NOMO-1 (cell line): ENCODE results near the gene ELFN1.
A peak's percentile ranks its signal among the peaks of the same experiment; 100 is the strongest.
"Not testable (repeated sequence)": the region's sequence is repeated elsewhere in the genome, so short reads cannot be mapped to it uniquely, and the experiment has no call there.

Experiments
- DNase-seq, 2 experiments: peaks; one replicate each; lab custom pipeline; 2025; ENCODE audit not compliant: unreplicated experiment in 2 of 2; lab: John Stamatoyannopoulos, UW

The ELFN1 gene

DNA sequence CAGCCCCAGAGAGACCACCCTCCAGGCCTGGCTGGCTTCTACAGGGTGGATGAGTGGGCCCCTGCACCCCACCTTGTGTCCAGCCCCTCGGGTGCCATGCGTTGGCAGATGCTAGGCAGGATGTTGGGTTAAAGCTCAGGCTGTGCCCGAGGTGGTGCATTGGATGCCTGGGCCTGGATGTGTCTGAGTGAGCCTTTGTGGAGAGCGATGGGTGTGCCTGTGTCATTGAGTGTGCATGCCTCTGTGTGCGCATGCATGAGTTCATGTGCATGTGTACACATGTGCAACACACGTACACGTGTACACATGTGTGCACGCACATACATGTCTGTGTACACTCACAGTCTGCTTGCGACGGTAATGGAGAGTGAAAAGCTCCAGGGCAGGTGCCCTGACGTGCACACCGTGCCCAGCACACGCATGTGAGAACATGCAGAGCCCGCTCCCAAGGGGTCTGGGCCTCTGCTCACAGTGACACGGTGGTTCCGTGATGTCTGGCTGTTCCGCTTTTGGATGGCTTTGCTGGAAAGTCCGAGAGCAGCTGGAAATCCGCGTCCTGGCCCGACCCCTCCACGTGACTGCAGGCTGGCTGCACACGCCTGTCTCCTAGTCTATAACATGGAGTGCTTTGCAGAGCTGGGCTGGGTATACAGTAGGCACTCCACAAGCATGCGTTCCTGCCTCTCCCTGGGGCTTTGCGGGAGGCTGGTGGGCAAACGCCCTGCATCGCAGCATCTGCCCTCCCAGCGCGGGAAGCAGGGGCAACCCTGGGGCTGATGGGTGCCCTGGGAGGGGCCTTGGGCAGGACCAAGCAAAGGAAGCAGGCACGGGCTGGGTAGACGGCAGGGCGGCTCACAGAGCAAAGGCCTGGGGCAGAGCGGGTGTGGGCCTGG, 36.9 kb downstream of the ELFN1 start:
- DNase-seq = no peak

DNA sequence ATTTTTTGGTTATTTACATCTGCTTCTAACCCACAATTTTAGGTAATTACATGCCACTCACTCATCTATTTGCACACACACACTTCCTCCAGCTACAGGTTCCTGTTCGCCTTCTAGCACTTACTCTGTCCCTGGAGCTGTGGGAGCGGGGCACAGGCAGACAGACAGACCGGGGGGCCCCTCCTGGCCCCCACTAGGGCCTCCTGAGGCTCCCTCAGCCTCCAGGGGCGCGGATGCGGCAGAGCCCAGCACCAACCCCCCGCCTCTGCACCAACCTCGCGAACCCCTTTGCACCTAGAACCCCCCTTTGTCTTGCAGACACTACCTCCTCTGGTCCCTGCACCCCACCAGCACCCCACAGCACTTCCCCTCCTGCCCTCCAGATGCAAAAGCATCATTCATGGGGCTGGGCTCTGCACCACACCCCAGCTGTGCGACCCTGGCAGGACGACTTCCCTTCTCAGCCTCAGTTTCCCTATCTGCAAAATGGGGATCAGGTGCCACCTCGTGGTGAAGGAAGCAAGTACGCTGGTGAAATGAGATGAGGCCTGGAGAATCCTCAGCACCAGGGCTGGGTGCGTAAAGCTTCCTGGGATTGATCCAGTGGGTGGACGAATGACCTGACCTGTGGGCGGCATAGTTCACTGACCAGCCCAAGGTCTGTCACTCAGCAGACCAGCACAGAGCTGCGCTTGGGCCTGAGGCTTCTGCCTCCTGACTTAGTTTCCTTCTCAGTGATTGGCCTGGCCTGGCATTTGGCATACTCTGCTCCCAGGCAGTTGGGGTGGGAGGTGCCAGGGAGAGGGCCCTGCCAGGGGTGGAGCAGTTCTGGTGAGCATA, 37.9 kb downstream of the ELFN1 start:
- DNase-seq = peak; percentile 43 to 44

DNA sequence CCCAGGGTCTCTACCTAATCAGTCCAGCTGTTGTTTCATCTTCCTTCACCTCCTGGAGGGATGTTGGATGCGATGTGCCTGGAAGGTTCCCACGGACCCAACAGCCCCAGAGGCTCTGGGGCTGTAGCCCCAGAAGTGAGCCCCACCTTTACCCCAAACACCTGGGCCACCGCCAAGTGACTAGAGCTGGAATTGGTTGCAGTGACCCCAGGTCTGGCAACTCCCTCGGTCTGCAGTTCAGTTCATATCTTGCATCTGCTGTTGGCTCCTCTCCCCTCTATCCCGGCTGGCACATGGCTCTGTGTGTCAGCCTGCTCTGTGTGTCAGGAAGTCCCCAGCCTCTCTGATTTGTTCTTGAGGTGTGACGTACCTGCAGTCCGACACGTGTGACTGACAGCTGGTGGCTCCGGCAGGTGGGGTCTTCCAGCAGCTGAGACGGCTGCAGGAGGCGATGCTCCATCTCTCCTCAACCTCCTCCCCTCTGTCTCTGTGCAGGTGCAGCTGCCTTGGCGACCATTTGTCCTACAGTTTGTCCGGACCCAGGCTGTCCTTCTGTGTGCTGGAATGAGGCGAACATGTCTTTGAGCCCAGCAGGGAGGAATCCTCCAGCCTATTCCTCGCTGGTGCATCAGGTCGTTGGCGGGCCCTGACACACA, 38.6 kb downstream of the ELFN1 start:
- no peak for DNase-seq

DNA sequence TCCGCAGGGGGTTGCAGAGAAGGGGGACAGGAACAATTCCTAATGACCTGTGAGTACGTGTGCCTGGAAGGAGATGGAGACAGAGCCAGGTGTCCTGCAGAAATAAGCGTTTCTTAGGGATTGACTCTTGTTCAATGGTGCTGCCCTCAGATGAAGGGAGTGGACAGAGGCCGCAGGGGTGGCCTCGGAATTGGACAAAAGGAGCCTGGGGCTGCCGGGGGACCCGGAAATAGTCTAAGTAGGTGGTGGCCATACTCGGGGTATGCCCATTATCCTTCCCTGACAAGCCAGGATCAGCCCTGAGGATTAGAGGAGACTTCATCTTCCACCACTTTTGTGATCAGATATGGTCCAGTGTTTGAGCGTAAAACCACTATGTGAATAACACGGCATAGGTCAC, 39.2 kb downstream of the ELFN1 start:
- no peak for DNase-seq

DNA sequence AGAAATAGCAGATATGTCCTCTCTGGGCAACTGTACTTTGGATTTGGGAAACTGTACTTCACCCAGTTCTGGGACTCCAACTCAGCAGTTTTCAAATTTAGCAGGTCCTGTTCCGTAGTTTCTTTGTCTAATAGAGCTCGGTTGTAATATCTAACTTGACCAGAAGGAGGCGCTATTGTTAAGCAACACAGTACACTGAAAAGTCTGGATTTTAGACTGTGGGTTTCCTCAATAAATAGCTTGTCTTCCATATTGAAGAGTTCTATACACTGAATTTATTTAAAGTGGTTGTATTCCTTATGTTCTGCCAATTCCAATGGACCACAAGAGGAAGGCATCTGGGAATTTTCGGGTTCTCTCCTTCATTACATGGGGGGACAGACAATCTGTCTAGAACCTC, 39.8 kb downstream of the ELFN1 start:
- peak in 1 of 2 experiments; percentile 5 for DNase-seq

DNA sequence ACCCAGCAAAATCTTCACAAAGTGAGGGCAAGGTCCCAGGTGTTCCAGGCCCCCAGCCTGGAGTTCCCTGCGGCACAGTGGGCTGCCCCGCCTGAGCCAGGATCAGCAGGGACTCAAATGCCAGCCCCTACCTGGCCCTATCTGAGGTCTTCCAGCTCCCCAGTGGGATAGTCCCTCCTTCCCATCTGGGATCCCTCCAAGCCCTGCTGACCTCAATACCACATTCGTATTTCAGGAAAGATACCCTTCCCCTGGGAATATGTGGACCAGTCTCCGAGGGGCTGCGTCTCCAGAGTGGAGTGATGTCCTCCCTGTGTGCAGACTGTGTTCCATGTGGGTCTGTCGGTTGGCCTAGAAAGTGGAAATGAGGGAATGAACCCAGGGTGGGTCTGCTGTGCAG, 40.9 kb downstream of the ELFN1 start:
- DNase-seq = no peak

DNA sequence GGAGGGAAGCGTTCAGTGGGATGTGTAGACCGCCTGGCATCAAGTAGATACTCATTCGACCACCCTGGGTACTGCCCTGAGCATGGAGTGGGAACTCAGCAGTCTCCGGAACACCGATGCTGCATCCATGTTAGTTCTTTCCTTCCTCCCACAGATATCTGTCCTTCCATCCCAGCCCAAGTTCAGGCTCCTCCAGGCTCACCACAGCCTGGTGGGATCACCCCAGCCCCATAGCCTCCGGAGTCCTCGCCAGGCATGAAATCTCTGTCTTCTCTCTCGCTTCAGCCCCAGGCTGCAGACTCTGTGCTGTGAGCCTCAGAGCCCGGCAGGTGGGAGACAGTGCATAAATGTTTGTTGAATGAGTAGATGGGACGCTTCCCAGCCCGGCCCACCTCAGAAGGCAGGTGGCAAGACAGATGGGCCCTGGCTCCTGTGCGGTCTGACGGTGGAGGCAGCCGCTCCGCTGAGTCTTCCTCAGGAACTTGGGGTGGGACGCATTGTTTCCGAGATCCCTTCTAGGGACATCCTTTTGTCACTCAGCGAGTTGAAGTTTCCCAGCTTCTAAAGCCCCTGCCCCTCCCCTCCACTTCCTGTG, 42.9 kb downstream of the ELFN1 start:
- no peak for DNase-seq

DNA sequence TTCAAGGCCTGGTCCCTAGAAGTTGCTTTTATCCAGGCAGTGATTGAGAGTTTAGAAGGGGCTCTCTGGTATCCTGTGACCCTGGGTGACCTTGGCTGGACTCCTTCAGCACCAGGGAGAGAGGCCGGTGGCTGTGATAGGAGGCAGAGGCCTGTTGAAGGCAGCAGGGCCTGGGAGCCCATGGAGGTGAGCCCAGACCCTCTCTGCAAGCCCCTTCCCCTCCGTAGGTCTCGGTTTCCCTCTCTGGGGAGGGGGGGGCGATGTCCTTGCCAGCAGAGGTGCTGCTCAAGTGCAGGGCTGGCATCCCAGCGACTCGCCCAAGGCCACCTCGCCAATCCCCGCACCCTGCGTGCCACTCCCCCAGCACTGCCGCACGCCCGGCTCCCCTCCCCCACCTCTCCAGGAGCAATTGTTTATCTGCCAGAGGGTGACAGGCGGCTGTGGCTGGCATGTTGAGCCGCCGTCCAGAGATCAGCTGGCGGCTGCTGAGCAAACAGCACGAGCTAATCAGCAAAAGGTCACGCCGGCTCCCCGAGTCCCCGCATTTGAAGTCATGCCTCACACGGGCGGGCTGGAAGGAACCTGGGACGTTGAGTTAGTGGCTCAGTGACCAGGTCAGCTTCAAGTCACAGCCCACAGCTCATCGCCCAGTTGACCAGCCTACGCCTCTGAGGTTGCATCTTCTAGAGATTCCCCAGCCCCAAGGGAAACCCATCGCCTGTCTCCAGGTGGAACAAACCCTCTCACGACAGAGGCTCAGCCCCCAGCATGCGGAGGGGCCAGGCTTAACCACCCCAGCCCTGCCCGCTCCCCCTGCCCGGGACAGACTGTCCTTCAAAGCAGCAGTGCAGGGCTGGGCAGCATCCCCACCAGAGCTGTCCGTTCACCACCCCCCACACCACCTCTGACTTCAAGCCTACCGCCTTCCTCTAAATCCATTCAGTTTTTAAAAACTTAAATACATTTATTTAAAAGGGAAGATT, 43.7 kb downstream of the ELFN1 start:
- DNase-seq = no peak

DNA sequence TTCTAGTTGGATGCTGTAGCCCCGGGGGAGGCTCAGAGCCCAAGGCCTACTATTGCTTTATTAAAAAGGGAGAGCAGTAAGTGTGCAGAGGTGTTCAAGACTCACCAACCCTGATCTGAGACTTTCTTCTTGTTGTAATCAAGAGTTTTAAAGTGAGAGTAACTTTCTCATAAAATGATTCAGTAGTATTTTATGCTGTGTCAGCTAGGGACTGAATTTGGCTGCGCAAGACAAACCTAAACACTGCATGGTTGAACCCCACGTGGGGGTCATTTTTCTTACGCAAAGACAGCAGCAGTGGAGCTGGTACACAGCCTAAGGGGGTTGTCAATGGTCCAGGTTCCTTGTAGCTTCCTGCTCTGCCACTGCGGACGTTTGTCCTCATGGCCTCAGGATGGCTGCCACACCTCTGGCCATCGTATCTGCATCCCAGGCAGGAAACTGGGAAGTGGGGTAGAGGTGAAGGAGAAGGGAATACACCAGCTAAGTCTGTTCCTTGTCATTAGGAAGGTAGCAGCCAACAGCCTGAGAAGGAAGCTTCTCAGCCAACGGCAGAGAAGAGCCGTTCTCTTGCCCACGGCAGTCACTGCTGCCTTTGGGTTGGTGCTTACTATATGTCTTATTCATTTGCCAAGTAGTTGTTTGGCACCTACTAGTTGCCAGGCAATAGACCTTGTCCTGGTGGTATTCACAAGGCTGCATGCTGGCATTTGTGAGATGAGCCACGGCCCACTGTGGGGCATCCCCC, 44.7 kb downstream of the ELFN1 start:
- DNase-seq = no peak

DNA sequence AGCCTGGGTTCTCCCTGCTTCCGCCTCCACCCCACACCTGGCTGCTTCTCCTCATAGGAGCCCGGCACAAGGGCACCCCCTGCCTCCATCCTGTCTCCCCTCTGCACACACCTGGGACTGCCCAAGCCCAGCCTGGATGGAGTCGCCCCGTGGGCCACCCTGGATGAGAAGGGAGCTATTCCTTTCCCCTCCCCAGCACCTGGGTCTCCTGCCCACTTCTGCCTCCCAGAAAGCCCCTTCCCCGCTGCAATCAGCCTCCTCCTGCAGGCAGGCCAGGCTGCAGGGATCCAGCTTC, 45.2 kb downstream of the ELFN1 start:
- no peak for DNase-seq

DNA sequence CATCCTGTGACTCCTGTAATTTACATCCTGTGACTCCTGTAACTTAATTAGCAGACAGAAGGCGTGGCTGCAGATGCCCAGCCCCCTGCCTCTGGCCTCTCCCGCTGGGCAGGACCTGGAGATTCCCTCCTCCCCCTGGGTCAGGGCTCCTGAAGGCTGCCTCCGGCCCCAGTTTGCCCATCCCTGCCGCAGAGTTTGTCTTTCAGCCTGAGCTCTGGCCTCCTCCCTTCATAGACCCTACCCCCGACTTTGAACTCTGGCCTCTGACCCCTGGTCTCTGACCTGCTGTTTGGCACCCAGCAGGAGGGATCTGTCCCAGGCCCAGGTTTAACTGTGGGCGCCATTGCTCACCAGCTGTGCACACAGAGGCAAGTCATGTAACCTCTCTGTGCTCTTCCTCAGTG, 45.6 kb downstream of the ELFN1 start:
- DNase-seq = no peak

DNA sequence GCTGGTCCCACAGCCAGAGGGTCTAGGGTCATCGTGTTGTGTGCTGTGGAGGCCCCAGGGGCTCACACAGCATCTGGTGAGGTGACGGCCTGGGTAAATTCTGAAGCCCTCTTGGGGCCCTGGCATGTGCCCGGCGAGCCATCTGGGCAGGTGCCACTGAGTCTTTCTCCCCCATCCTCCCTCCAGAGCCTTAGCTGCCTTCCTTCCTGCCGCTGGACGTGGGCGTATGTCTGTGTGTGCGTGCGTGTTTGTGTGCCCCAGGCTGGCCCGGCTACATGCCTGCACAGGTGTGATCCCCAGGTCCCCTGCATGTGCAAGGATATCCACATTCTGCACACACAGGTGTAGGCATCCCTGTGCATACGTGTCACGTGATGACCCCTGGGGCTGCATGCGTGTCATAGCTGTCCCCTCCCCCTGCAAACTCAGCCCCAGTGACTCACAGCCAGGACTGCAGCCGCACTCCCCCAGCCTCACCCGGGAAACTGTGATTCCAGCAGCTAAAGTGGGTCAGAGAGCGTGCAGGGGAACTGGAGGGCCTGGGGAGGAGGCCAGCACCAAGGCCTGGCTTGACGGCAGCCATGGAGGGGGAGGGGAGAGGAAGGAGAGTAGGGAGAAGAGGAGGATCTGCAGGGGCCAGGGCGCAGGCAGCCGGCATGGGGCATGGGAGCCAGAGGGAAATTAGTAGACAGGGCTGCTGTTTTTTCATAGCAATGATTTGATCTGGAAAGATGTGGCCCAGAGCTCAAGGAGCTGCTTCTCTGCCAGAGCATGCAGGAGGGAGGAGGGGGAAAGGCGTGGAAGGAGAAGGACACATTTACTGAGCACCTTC, 46.4 kb downstream of the ELFN1 start:
- no peak for DNase-seq

DNA sequence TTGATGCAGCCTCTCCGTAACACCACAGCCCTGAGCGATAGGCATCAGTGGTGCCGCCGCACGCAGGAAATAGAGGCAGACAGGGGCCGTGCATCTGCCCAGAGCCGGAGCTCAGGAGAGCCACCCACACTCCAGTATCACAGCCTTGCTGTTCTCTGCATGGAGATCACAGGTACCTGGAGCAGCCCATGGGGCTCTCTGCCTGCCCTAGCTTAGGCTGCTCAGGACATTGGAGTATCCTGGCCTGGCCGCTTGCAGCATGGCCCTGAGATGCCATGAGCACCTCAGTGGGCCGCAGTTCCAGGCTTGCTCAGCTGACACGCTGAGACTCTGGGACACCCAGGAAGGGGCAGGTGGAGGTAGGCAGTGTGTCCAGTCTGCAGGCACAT, 47.0 kb downstream of the ELFN1 start:
- DNase-seq = no peak

DNA sequence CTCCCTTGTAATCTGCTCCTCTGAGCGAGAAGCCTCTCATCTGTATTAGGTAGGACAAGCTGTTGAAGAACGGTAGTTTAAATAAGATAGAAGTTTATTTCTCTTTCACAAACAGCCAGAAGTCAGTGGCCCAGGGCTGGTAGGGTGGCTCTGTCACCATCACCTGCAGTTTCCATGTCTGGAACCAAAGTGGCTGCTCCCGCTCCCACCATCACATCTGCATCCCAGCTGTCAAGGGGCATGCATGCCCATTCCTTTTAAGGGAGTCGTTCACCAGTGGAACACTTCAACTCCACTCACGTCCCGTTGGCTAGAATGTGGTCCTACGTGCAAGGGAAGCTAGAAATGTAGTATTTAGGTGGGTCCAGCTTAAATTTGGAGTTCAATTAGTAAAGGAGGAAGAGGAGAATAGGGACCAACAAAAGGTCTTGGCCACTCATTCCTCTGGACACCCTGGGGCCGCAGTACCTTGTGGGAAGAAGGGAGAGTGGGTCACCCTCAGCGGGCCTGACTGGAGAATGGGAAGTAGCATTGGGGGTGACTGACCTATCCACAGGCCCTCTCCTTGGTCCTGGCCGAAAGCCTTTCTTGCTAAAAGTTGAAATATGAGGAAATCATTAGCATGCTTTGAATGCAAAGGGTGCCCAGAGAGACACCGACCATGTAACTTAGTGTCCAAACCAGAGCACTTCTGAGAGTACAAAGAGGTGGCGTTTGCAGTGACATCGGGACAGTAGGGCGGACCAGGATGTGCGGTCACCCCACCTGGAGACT, 48.0 kb downstream of the ELFN1 start:
- no peak for DNase-seq

DNA sequence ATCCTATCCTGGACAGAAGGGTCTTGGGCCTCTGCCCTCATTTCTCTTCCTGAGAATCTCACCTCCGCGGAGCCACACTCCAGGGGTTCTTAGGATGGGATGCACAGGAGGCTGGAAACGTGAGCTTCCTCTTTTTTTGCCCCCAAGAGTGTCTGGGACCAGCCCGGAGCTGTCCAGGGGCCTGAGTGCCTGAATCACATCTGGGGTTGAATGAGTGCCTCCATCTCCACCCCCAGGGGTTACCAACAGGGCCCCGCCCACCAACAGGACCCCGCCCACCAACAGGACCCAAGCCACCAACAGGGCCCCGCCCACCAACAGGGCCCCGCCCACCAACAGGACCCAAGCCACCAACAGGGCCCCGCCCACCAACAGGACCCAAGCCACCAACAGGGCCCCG, 48.8 kb downstream of the ELFN1 start:
- DNase-seq = not testable (repeated sequence)

DNA sequence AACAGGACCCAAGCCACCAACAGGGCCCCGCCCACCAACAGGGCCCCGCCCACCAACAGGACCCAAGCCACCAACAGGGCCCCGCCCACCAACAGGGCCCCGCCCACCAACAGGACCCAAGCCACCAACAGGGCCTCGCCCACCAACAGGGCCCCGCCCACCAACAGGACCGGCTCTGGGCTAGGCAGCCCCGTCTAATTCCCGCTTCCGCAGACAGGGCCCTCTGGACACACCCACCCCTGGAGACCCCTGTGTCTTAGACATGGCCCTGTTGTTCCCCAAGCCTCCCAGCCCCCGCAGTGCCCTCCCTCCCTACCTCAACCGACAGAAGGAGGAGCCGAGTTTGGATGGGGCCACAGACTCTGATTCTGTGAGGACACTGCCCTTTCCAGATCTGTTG, 49.2 kb downstream of the ELFN1 start:
- not testable (repeated sequence) for DNase-seq

DNA sequence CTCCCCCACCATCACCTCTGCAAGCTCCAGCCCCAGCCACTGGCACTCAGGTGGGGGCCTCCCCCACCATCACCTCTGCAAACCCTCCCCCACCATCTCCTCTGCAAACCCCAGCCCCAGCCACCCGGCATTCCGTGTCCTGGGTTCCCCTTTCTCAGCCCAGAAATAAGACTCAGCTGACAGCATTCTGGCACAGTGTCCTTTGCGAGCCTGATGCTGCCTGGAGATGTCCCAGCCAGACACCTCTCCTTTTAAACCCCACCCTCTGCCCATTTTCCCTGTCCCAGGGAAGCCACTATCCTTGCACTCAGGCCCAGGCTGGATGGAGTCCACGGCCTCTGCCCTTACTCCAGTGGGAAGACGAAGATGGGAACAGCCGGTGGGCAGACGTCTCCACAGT, 49.8 kb downstream of the ELFN1 start:
- DNase-seq = no peak

DNA sequence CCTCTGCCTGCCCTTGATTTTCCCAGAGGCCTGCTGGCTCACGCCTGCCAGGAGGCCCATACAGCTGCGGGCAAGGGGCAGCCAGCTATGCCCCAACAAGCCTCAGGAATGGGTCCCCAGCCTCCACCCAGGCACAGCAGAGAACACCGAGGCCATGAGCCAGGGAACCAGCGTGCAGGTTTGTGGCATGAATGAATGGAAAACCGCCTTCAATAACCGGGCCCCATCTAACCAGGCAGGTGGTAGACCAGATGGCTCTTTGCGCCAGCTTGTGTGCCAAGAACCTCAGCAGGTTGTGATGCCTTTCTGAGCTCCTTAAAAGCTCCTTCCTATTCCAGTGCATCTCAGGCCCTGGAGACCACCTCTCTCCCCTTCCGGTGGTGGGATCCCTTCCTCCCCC, 50.2 kb downstream of the ELFN1 start:
- no peak for DNase-seq
